Glomerular endothelial cell (primary cell): ENCODE data around the gene ATCAY. TPM values are rescaled to one million over a fixed set of nuclear protein-coding genes. Genes with fewer than 3 reads are reported as not detected.
"Not testable (repeated sequence)": the region's sequence is repeated elsewhere in the genome, so short reads cannot be mapped to it uniquely, and the experiment has no call there.

ENCODE experiments used
- DNase-seq: peaks from one replicate; pipeline ENCODE4 v3.0.0-alpha.2; 2011; ENCODE audit warnings: low read depth, low spot score; ENCODE audit errors: extremely low read depth
- total RNA-seq: library from RNA; depleted of rRNA; stranded (reverse); fragments of >200 nt; gene quantifications from 2 replicates; pipeline ENCODE4 v1.2.3, GENCODE V29; 2015

ATCAY gene
- total RNA-seq, 1 donor from 2014 or later, result not detected

DNA sequence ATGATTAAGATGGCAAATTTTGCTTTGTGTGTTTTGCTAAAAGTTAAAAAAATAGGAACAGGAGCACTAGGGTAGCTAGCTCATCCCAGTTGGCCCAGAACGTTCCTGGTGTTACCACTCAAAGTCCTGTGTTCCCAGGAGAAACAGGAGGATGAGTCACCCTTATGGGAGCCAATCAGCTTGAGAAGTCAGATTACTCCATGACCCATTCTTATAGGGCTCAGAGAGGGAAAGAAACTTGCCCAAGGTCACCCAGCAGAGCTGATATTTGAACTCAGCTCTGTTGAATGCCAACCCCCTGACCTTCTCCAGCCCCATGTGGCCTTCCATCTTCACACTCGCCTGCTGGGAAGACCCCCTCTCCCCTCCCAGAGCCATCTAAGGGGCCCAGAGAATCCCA lies 65.4 kb downstream of the ATCAY start:
- no peak for DNase-seq

GRCh38 chr19:3947316-3947933 lies 66.9 kb downstream of the ATCAY start:
- not testable (repeated sequence) for DNase-seq

GRCh38 chr19:3949294-3949693 lies 68.8 kb downstream of the ATCAY start:
- no peak for DNase-seq

DNA sequence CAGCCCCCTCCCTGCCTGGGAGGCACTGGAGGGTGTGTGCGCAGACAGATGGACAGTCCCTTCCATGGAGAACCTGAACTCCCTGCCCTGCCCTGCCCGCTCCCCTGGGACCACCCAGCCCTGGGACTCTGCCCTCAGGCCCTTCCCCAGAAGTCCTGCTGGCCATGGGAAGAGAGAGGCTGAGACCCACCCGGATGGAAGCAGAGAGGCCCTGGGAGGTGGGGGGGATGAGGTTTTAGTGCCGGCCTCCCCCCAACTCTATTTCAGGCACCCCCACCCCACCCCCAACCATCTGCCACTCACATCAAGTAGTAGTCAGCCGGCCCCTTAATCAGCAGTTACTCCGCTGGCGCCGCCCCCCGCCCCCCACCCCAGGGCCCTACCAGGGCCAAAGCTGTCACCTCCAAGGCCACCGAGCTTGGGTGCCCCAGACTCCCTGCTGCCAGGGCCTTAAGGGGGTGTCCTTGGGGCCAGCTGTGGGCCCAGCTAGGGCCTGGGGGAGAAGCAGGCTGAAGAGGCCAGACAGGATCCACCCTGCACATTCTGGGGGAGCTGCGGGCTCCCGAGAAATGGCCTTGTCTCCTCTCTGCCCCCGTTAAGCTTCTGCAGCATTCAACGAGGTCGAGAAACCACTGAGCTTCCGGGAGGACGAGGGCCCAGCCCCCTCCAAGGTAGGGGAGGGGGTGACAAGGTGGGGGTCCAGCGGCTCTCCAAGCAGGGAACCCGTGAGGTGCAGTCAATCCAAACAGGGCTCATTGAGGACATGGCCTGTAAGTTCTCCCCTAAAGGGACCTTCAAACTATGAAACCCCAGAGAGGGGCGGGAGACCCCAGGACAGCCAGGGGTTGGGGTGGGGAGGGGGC lies 69.7 kb downstream of the ATCAY start:
- DNase-seq, result no peak

GRCh38 chr19:3950871-3951861 lies 70.7 kb downstream of the ATCAY start:
- no peak for DNase-seq

DNA sequence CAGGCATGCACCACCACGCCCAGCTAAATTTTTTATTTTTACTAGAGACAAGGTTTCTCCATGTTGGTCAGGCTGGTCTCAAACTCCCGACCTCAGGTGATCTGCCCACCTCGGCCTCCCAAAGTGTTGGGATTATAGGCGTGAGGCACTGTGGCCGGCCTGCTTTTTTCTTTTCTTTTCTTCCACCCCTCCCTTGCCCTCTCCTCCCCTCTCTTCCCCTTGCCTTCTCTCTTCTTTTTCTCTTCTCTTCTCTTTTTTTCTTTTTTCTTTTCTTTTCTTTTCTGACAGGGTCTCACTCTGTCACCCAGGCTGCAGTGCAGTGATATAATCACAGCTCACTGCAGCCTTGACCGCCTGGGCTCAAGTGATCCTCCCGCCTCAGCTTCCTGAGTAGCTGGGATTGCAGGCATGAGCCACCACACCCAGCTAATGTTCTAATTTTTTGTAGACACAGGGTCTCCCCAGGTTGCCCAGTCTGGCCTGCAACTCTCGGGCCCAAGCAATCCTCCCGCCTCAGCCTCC lies 72.3 kb downstream of the ATCAY start:
- not testable (repeated sequence) for DNase-seq

- DNase-seq, result no peak
Observed at GRCh38 chr19:3954107-3954506, 73.6 kb downstream of the ATCAY start.

DNA sequence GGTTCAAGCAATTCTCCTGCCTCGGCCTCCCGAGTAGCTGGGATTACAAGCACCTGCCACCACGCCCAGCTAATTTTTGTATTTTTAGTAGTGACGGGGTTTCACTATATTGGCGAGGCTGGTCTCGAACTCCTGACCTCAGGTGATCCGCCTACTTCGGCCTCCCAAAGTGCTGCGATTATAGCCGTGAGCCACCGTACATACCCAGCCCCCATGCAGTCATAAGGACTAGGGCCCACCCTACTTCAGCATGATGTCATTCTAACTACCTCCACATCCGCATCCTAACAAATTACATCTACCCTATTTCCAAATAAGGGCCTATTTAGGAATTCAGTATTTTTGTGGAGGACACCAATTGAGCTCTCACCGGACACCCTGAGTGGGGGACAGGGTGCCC lies 74.8 kb downstream of the ATCAY start:
- DNase-seq, result not testable (repeated sequence)

DNA sequence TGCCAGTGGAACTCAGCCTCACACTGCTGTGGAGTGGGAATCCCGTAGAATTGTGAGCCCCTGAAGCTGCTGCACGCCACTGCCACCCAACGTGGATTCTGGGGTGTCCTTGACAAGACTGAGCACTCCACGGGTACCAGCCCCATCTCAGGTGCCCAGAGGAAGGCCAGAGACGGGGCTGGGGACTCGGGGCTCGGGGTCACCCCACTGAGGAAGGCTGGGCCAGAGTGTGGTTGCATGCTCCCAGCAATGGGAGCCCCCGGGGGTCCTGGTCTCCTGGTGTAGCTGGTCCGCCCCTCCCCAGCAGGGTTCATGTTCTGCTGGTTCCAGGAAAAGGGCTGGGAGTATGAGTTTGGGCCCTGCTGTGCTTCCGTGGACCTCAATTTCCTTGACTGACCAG lies 75.2 kb downstream of the ATCAY start:
- DNase-seq, result no peak

DNA sequence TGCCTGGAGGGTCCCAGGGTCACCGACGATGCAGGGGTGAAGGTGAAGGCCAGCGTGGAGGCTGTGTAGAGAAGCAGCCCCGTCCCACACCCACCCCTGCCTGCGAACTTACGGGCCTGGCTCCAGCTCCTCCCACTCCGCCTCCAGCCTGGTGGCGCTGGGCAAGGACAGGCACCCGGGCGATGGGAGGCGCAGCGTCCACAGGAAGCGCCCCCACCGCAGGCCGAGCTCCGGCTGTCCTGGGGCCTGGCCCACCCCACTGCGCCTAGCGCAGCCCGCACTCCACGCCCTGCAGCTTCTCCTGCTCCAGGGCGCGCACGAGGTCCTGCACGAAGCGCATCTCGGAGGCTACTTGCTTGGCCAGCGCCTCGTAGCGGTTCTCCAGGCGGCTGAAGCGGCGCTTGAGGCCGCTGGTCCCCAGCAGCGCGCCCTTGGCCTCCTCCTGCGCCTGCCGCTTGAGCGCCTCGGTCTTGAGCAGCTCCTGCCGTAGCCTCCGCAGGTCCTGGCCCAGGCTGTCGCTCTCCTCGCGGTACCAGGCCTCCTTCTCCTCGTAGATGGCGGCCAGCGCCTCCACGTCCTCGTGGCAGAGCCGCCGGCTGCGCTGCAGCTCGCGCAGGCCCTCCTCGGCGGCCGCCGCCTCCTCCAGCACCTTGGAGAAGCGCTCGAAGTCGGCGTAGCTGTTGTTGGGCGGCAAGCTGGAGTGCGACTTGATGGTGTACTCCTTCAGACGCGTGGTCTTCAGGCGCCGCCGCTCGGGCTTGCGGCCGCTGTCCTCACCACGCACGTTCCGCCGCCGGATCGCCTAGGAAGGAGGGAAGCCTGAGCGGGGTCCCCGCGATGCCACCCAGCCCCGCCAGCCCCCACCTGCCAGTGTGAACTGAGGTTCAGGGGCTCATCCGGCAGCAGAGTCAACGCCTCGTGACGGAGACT lies 78.6 kb downstream of the ATCAY start:
- DNase-seq, result no peak

DNA sequence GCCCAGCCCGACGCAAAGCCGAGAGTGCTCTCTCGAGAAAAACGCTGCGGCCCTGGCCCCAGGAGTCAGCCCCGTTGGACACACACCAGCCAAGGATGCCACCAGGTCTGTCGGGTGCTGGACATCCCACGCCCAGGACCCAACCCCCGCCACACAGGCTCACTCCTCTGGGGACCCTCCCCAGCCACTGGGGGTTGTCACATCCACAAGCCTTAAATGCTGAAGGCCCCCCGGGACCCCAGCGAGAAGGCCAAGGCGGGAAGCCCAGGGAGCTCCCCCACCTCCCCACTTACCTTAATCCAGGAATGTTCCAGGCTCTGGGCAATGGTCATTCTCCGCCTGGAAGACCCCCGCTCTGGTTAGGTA lies 79.3 kb downstream of the ATCAY start:
- no peak for DNase-seq

- DNase-seq, result no peak
Observed at GRCh38 chr19:3961007-3961406, 80.5 kb downstream of the ATCAY start.

GRCh38 chr19:3963458-3964255 lies 83.2 kb downstream of the ATCAY start:
- no peak for DNase-seq

DNA sequence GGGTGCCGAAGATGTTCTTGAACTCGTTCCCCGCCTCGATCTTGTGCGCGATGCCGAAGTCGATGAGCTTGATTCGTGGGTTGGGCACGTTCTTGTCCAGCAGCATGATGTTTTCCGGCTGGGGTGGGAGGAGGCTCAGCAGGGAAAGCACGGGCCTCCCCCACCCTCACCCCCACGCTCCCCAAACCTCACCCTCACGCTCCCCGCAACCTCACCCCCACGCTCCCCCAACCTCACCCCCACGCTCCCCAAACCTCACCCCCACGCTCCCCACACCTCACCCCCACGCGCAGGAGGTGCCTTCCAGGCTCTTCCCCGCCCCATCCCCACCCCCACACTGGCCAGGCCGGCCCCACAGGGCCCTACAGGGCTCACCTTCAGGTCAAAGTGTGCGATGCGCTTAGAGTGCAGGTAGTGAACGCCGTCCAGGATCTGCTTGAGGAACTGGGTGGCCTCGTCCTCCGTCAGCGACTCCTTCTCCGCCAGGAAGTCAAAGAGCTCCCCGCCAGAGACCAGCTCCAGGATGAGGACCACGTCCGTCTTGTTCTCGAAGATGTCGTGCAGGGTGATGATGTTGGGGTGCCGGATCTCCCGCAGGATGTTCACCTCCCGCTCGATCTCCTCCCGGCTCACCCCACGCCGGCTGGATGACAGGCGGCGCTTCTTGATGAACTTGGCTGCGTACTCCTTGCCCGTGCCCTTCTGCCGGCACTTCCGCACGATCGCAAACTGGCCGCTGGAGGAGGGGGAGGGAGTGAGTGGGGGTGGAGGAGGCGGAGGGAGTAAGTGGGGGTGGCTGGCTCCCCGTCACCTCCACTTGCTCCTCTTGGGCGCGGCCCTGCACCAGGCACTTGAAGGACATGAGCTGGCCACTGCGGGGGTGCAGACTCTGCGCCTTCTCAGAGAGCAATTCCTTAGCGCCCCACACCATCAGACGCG lies 84.0 kb downstream of the ATCAY start:
- no peak for DNase-seq

DNA sequence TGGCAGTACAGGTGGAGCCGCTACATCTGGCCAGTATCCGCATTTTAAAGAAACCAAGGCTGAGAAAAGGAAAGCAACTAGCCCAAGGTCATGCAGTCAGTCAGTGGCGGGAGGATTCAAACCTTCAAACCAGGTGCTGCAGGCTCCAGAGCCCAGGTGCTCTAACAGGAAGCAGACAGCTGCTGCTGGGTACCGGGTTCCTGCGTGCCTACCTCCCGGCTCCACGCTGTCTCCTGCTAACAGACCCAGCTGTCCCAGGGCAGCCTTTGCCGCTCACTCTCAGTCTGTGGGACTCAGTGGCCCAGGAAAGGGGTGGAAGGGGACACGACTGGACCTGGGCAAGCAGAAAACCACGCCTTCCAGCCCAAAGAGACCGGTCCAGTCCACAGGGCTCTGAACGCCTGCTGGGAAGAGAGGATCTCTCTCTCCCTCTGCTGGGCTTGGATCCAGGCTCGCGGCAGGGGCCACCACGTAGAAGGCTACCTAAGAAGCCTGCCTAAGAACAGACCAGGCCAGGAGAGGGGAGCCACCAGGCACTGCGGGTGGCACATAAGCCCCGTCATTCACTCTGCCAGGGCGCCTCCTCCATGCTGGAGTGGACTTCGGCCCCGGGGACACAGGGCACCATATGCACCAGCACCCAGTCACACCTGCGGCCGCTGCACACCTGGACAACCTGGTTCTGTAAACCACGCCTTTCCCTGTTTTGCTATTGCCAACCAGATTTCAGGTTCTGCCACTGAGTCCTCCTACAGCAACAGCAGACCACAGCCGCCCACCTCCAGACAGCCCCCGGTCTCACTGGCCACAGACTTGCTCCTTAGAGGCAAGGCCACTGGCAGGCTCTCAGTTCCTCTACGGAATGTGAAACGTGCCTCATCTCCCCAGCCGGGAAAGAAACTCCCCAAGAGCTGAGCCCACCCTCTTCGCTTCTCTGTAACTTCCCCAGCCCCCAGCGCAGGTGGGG lies 85.8 kb downstream of the ATCAY start:
- no peak for DNase-seq

DNA sequence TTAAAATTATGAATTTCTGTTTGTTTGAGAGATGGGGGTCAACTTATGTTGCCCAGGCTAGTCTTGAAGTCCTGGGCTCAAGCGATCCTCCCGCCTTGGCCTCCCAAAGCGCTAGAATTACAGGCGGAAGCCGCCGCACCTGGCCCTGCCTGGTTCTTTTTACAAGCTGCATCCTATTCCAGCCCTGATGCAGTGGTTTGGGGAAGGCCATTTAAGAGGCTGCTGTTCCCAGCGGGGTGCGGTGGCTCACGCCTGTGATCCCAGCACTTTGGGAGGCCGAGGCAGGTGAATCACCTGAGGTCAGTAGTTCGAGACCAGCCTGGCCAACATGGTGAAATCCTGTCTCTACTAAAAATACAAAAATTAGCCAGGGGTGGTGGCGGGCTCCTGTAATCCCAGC lies 87.5 kb downstream of the ATCAY start:
- DNase-seq, result not testable (repeated sequence)
